C4-2B (cell line): ENCODE results near the gene GALNT4.

Source experiments
- ZFX ChIP-seq: fragments of 450-650 bp; IDR thresholded peaks from 2 replicates; pipeline ENCODE4 v1.6.1; 2017
- TF ChIP-seq, protein P1 (sequence below): fragments of 450-650 bp; conservative IDR thresholded peaks from 2 replicates; pipeline ENCODE4 v1.5.1; 2017; ENCODE audit warnings: mild to moderate bottlenecking

DNA sequence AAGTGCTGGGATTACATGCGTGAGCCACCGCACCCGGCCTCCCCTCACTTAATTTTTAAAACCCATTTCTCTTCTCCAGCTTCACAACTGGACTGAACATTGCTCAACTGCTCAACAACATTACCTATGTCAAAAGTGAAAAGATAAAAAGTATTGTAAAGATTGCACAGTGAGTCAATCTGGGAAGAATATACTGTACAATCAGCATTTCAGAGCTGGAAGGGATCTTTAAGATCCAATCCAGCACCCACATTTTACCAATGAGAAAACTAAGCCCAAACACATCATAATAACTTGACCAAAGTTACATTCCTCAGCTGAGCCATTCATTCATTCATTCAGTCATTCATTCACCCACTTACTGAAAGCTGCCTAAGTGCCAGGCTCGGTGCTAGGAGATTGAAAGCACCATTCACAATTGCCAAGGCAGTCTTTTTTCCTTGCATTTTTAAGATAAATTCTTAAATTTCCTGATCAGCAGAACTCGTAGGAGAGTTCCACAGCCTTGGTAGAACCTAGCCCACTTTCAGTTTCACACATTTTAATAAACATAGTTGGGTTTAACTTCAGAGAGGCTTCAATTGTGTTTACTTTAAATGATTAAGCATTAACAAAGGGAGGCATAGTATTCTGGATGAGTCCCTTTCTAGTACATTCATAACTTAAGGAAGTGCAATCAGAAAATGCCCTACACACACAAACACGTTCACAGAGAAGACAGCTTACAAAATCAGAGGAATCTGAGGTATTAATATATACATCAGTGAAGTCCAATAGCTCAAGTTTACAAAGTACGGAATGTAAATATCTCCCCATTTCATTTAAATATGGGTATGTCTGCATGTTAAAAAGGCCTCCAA, 3.0 kb downstream of the GALNT4 start:
- TF ChIP-seq, protein P1, sequence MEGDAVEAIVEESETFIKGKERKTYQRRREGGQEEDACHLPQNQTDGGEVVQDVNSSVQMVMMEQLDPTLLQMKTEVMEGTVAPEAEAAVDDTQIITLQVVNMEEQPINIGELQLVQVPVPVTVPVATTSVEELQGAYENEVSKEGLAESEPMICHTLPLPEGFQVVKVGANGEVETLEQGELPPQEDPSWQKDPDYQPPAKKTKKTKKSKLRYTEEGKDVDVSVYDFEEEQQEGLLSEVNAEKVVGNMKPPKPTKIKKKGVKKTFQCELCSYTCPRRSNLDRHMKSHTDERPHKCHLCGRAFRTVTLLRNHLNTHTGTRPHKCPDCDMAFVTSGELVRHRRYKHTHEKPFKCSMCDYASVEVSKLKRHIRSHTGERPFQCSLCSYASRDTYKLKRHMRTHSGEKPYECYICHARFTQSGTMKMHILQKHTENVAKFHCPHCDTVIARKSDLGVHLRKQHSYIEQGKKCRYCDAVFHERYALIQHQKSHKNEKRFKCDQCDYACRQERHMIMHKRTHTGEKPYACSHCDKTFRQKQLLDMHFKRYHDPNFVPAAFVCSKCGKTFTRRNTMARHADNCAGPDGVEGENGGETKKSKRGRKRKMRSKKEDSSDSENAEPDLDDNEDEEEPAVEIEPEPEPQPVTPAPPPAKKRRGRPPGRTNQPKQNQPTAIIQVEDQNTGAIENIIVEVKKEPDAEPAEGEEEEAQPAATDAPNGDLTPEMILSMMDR, result no peak
- no peak for TF ChIP-seq ZFX
